Measurements from ENCODE around the gene FAM118A. TPM values are rescaled to one million over a fixed set of nuclear protein-coding genes. Genes with fewer than 3 reads are reported as not detected.
"Not testable (repeated sequence)": the region's sequence is repeated elsewhere in the genome, so short reads cannot be mapped to it uniquely, and the experiment has no call there.

Gene FAM118A
- total RNA-seq, 2 donors from 2014 or later, result 36.1 to 75.3 TPM

GRCh38 chr22:45270095-45271020 lies 39.4 kb upstream of the FAM118A start:
- peak overlapping the region in 1 of 2 donors; percentile 36 for H3K9ac ChIP-seq (ENCODE audit: low read depth in 2 of 2, low read length in 2 of 2)
- no peak overlapping the region for H3K27ac ChIP-seq
- TF ChIP-seq CTCF (IDR thresholded peaks at IDR 0.05), result no peak
- H3K9me3 ChIP-seq, result no peaks in the 10 kb centered on the region
- no peaks in the 10 kb centered on the region for H3K27me3 ChIP-seq
- H3K36me3 ChIP-seq, result no peaks in the 10 kb centered on the region
- intact Hi-C loops (cut with DNase I), result no loop called here
- H3K4me1 ChIP-seq, result peaks cover 18% of the 10 kb centered on the region
- no peak for DNase-seq
- H3K4me3 ChIP-seq, result no peak overlapping the region

- Histone ChIP-seq H3K27ac (peak overlapping the region; percentile 32), H3K4me3 (no peak overlapping the region), H3K36me3 (no peaks in the 10 kb centered on the region), H3K4me1 (peaks cover 18% of the 10 kb centered on the region), H3K9me3 (no peaks in the 10 kb centered on the region), H3K27me3 (no peaks in the 10 kb centered on the region), H3K9ac (ENCODE audit: low read depth in 2 of 2, low read length in 2 of 2) (peak overlapping the region in 1 of 2 donors; percentile 12)
- TF ChIP-seq CTCF (IDR thresholded peaks at IDR 0.05), result no peak
- intact Hi-C loops (cut with DNase I), result no loop called here
- DNase-seq, result no peak
These were observed 38.0 kb upstream of the FAM118A start for GRCh38 chr22:45271667-45272201.

- Histone ChIP-seq H3K36me3 (no peaks in the 10 kb centered on the region), H3K4me1 (peaks cover 18% of the 10 kb centered on the region), H3K27ac (peak overlapping the region; percentile 32), H3K4me3 (no peak overlapping the region), H3K9ac (ENCODE audit: low read depth in 2 of 2, low read length in 2 of 2) (peak overlapping the region in 1 of 2 donors; percentile 19), H3K9me3 (no peaks in the 10 kb centered on the region), H3K27me3 (no peaks in the 10 kb centered on the region)
- DNase-seq, result no peak
- TF ChIP-seq CTCF (IDR thresholded peaks at IDR 0.05), result no peak
- intact Hi-C loops (cut with DNase I), result no loop called here
These were observed 37.2 kb upstream of the FAM118A start for GRCh38 chr22:45272498-45272897.

- Histone ChIP-seq H3K9ac (ENCODE audit: low read depth in 2 of 2, low read length in 2 of 2) (peak overlapping the region in 1 of 2 donors; percentile 38), H3K4me1 (peaks cover 18% of the 10 kb centered on the region), H3K4me3 (no peak overlapping the region), H3K27me3 (no peaks in the 10 kb centered on the region), H3K36me3 (no peaks in the 10 kb centered on the region), H3K9me3 (no peaks in the 10 kb centered on the region), H3K27ac (peak overlapping the region; percentile 27)
- DNase-seq, result peak; percentile 87
- no peak for TF ChIP-seq CTCF (IDR thresholded peaks at IDR 0.05)
- intact Hi-C loops (cut with DNase I), result no loop called here
These were observed 36.2 kb upstream of the FAM118A start for GRCh38 chr22:45273452-45274075.

- H3K4me1 ChIP-seq, result peaks cover 15% of the 10 kb centered on the region
- DNase-seq, result no peak
- no peaks in the 10 kb centered on the region for H3K36me3 ChIP-seq
- intact Hi-C loops (cut with DNase I), result no loop called here
- peak overlapping the region in 1 of 2 donors; percentile 2 for H3K9ac ChIP-seq (ENCODE audit: low read depth in 2 of 2, low read length in 2 of 2)
- no peak for TF ChIP-seq CTCF (IDR thresholded peaks at IDR 0.05)
- H3K9me3 ChIP-seq, result no peaks in the 10 kb centered on the region
- no peak overlapping the region for H3K4me3 ChIP-seq
- no peaks in the 10 kb centered on the region for H3K27me3 ChIP-seq
- H3K27ac ChIP-seq, result no peak overlapping the region
These were observed 33.1 kb upstream of the FAM118A start for GRCh38 chr22:45276507-45277105.

GRCh38 chr22:45277720-45278119 lies 32.0 kb upstream of the FAM118A start:
- intact Hi-C loops (cut with DNase I); DNase-seq; H3K9me3 ChIP-seq; H3K9ac ChIP-seq (ENCODE audit: low read depth in 2 of 2, low read length in 2 of 2); H3K27ac ChIP-seq; H3K4me3 ChIP-seq; H3K4me1 ChIP-seq; H3K27me3 ChIP-seq; H3K36me3 ChIP-seq: not testable (repeated sequence)

Data from colonic mucosa (tissue), 4 donors.